Activated CD4-positive, CD25-positive, alpha-beta regulatory T cell treated with anti-CD3 and anti-CD28 coated beads, Interleukin-2, amount 50 U/mL, for 16 hours (primary cell): ENCODE results near the gene ABHD6.
"Not testable (repeated sequence)": the region's sequence is repeated elsewhere in the genome, so short reads cannot be mapped to it uniquely, and the experiment has no call there.

Experiments
- DNase-seq: peaks from one replicate; pipeline ENCODE4 v3.0.0-alpha.2; 2020; ENCODE audit warnings: low read depth, low spot score

ABHD6 gene

GRCh38 chr3:58273362-58273761 lies 35.8 kb downstream of the ABHD6 start:
- not testable (repeated sequence) for DNase-seq

DNA sequence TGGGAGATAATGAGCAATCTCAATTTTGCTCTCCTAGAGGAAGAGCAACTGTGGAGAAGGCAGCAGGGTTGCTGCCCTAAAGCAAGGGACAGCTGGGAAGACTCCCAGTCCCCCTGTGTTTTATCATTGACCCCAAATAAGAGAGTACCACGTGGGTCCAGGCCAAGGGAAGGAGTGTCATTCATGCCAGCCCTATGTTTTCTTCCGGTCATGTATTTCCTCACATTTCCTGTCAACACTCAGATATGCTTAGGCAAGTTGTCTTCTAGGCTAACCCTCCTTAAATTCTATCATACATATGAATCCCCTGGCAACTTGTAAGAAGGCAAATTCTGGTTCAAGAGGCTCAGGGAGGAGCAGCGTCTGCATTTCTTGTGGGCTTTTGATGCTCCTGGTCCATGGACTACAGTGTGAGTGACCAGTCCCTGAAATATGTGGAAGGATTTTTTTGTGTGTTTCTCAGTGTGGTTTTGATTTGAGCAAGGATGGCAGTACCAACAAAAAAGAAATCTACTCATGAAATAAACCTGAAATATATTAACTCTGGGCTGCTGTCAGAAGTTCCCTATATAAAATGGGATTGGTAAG lies 36.5 kb downstream of the ABHD6 start:
- no peak for DNase-seq

DNA sequence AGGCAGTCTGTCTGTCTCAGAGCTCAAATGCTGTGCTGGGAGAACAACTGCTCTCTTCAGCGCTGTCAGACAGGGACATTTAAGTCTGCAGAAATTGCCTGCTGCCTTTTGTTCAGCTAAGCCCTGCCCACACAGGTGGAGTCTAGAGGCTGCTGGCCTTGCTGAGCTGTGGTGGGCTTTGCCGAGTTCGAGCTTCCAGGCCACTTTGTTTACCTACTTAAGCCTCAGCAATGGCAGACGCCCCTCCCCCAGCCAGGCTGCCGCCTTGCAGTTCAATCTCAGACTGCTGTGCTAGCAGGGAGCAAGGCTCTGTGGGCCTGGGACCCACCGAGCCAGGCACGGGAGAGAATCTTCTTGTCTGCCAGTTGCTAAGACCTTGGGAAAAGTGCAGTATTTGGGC lies 43.5 kb downstream of the ABHD6 start:
- DNase-seq = no peak

DNA sequence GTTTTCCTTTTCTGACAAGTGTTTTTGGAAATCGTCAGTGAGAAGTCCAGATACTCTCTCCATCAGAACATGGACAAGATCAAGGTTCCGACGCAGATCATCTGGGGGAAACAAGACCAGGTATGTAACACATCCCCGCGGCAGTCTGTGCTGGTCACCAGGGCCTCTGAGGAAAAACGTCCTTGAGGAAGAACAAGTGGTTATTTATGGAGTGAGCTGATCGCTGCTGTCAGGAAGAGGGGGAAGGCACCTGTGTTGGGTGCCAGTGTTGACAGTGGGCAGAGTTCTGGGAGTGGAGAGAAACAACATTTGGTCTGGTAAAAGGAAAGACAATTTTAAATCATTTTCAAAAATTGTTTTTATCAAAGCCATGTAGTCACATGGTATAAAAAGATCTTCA lies 47.7 kb downstream of the ABHD6 start:
- no peak for DNase-seq

DNA sequence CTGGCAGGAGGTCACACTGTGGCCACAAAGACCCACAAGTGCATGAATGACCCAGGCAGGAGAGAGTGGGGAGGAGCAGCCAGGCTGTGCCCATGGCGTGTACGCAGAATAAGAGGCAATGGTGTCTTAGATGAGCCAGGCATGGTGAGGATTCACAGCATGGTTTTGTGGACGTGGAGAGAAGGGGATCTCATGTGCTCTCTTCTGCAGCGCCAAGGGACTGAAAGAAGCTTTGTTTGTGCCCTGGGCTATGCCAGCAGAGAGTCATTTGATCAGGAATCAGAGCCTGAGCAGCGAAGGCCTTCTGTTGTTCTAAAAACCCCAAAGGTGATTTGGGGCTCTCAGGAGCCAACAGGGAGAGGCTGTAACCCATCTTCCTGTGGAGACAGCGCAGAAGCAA lies 49.8 kb downstream of the ABHD6 start:
- DNase-seq = no peak

DNA sequence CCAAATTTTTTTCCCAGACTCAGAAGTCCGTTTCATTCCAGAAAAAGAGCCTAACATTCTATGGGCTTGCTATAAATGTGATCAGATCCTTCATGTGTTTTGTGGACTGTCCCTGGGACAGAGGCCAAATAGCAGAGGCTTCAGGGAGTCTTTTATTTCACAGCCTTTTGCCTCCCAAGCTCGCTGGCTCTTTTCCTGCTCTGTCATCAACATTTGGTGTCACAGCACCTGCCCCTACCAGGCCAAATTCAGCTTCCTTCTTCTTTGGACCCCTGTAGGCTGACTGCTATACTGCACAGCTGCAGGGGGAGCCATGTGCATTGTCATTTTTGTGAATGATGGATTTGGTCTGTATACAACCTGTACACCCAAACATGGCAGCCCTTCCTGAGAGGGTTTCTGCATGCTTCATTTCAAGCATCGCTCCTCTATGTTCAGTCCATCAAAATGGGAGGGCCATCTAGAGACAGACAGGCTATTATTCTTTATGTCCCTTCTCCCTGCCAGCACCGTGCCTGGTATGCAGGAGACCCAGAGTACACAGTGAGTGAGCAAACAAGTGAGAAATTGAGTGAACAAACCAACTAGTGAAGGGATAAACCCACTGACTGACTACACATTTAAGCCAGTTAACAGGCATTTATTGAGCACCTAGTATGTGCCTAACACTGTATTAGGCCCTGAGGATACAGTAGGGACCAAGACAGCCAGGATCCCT lies 50.6 kb downstream of the ABHD6 start:
- DNase-seq = no peak

GRCh38 chr3:58288964-58289613 lies 51.5 kb downstream of the ABHD6 start:
- not testable (repeated sequence) for DNase-seq

DNA sequence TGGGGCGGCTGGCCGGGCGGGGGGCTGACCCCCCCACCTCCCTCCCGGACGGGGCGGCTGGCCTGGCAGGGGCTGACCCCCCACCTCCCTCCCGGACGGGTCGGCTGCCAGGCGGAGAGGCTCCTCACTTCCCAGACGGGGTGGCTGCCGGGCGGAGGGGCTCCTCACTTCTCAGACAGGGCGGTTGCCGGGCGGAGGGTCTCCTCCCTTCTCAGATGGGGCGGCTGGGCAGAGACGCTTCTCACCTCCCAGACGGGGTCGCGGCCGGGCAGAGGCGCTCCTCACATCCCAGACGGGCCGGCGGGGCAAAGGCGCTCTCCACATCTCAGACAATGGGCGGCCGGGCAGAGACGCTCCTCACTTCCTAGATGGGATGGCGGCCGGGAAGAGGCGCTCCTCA lies 52.9 kb downstream of the ABHD6 start:
- not testable (repeated sequence) for DNase-seq

DNA sequence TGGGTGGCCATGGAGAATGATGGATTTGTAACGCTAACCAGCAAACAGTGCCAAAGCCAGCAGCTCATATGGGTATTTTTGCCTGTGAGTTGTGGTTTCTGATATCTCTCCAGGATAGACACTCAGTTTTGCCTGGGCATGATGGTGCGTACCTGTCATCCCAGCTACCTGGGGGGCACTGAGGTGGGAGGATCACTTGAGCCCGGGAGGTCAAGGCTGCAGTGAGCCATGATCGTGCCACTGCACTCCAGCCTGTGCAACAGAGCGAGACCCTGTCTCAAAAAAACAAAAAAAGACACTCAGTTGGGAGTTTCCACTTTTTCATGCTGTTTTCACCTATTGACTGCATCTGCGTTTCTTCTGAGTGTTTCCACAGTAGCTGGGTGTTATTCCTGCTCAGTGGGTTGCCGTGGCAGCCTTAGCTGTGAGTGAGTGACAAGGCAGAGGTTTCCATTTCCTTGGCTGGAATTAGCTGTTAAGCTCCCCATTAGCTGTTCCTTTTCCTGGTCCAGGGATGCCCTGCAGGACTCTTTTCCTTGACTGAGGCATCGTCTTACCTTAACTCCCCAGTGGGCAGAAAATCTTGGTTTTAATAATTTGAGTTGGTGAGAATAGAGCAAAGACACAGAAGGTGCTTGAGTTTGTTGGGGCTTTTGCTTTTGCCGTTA lies 54.2 kb downstream of the ABHD6 start:
- no peak for DNase-seq

GRCh38 chr3:58292866-58293265 lies 55.3 kb downstream of the ABHD6 start:
- no peak for DNase-seq

GRCh38 chr3:58293516-58293915 lies 55.9 kb downstream of the ABHD6 start:
- no peak for DNase-seq

- DNase-seq = no peak
Measured at GRCh38 chr3:58296269-58296668, 58.7 kb downstream of the ABHD6 start.

DNA sequence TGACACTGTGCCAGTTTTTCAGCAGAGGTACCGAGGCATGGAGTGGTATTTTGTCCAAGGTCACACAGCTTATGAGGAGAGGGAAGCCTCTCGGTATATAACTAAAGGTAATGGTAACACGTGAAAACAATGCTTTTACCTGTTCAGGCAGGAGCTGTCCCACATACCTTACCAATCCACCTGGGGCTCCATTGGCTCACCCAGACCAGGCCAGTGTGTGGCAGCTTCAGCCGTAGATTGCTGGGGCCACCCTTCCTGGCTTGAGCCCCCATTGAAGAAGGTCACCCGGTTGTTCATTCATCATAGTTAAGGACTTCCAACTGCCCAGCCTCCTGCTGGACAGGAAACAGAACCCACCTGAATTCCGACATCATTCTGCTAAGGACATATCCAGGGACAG lies 59.3 kb downstream of the ABHD6 start:
- no peak for DNase-seq

- no peak for DNase-seq
Measured at GRCh38 chr3:58298190-58298589, 60.6 kb downstream of the ABHD6 start.

DNA sequence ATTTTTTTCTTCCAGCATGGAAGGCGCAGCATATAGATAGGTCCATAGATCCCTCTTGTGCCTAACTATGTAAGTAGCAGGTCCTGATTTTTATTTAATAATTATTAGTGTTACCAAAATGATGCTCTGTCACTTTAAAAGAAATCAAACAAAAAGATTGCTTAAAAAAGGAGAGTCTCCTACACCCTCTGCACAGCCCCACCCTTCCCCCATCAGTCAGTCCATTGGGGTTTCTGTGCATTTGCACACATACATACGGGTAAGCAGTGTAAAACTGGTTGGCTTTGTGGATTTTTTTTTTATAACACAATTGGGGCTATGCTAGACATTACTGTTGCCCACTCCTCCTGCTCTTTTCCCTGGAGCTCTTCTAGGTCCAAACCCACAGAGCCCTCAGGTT lies 61.5 kb downstream of the ABHD6 start:
- no peak for DNase-seq

DNA sequence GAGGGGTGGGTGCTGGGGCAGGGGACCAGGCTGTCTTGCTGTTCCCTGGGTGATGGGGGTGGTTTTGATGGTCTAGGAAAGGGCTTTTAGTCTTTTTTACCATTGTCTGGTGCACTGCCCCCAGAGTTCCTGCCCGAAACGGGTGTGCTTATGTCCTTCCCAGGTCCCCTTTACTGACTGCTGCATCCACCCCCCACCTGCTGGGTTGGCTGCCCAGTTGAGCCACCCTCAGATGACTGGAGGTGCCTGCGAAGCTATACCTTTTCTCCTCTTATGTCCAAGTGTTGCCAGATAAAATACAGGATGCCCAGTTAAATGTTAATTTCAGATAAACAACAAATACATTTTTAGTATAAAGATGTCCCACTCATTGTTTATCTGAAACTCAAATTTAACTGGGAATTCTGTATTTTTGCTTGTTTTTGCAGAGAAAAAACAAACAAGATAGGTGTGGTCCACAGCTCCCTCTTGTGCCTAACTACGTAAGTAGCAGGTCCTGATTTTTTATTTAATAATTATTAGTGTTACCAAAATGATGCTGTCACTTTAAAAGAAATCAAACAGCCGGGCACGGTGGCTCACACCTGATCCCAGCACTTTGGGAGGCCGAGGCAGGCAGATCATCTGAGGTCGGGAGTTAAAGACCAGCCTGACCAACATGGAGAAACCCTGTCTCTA lies 62.4 kb downstream of the ABHD6 start:
- no peak for DNase-seq

- DNase-seq = peak; percentile 96
Measured at GRCh38 chr3:58305882-58306711, 68.5 kb downstream of the ABHD6 start, which contains the start of the genes HTD2 and RPP14. Gene HTD2, plus strand, starts transcription at chr3:58306520. Its CDS starts 11,094 bp downstream, at chr3:58317614. Gene RPP14, plus strand, starts transcription at chr3:58306245. Its CDS starts 4,085 bp downstream, at chr3:58310330.

DNA sequence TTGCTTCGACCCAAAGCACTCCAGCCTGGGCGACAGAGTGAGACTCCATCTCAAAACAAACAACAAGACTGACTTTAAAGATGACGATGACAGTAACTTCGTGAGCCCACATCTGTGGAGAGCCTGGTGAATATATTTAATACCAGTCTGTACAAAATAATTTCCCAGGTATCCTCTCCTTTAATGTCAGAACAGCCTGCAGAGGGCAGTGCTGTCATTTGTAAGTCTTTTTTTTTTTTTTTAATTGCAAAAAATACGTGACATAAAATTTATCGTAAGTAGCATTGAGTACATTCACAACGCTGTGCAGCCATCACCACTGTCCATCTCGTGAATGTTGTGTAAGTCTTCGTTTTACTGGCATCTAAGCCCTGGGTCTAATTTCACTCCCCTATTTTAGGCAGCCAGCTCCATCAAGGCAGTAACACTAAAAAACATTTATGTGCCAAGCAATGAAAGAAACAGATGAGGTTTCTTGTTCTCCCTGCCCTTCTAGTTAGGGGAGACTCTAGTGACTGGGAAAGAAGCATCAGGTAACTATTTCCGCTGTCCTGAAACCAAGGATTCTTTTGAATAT lies 70.1 kb downstream of the ABHD6 start:
- no peak for DNase-seq

GRCh38 chr3:58308728-58309127 lies 71.1 kb downstream of the ABHD6 start:
- no peak for DNase-seq

DNA sequence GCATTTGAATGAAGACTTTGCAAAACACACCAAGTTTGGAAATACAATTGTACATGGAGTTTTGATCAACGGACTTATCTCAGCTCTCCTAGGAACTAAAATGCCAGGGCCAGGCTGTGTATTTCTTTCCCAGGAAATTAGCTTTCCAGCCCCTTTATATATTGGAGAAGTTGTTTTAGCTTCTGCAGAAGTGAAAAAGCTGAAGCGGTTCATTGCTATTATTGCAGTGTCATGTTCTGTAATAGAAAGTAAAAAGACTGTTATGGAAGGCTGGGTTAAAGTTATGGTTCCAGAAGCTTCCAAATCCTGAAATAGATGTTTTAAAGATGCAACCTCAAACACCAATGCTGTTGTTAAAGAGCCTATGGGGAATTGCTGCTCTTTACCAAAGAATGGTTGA lies 80.2 kb downstream of the ABHD6 start:
- no peak for DNase-seq

DNA sequence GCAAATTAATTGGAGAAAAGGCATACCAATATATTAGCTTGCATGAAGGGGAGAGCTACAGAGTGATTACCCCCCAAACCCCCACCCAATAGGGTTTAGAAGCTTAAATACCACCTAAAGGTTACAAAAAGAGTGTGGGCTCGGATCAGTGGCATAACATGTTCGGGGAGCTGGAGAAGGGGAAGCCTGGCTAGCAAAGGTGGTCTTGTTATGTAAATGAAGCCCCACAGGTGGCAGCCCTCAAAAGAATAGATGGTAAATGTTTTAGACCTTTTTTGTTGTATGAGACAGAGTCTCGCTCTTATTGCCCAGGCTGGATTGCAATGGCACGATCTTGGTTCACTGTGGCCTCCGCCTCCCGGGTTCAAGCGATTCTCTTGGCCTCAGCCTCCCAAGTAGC lies 84.2 kb downstream of the ABHD6 start:
- no peak for DNase-seq
